GM12878 (cell line): ENCODE data around the gene SNRPE. TPM values are rescaled to one million over a fixed set of nuclear protein-coding genes. Genes with fewer than 3 reads are reported as not detected.

Source experiments
- ATF3 ChIP-seq: IDR thresholded peaks from 2 replicates; pipeline ENCODE4 v1.6.1; 2011; ENCODE audit warnings: low read depth, mild to moderate bottlenecking, low read length, moderate library complexity, borderline replicate concordance; ENCODE audit errors: extremely low read depth
- ATF7 ChIP-seq: fragments of 450-650 bp; IDR thresholded peaks from 2 replicates; pipeline ENCODE4 v1.6.1; 2016; ENCODE audit warnings: low read depth, mild to moderate bottlenecking
- CBFB ChIP-seq: IDR thresholded peaks from 2 replicates; pipeline ENCODE4 v1.6.1; 2016; ENCODE audit warnings: antibody characterized with exemption, low read depth
- E2F4 ChIP-seq: IDR thresholded peaks from 2 replicates; pipeline ENCODE4 v1.6.1; 2012; ENCODE audit warnings: low read depth, low read length, improper control_type of control experiment
- EP300 ChIP-seq, 2 experiments: fragments of 150-350 bp in 1 of 2; IDR thresholded peaks; 2 replicates each; pipeline ENCODE4 v1.6.1; 2011 to 2012; ENCODE audit warnings: low read depth in 2 of 2, low read length in 2 of 2, borderline replicate concordance in 1 of 2, improper control_type of control experiment in 1 of 2, inconsistent platforms in 1 of 2; ENCODE audit not compliant: control insufficient read depth in 1 of 2
- HCFC1 ChIP-seq: fragments of 150-350 bp; IDR thresholded peaks from 2 replicates; pipeline ENCODE4 v1.6.1; 2014; ENCODE audit warnings: low read length
- HDAC2 ChIP-seq: fragments of 200-600 bp; sonication (generic); IDR thresholded peaks from 2 replicates; pipeline ENCODE4 v1.6.1; 2017
- KDM1A ChIP-seq: fragments of 200-600 bp; sonication (generic); IDR thresholded peaks from 2 replicates; pipeline ENCODE4 v1.6.1; 2016; ENCODE audit warnings: borderline replicate concordance
- MYB ChIP-seq: fragments of 150-350 bp; IDR thresholded peaks from 2 replicates; pipeline ENCODE4 v1.6.1; 2014; ENCODE audit warnings: mild to moderate bottlenecking, low read depth, low read length, borderline replicate concordance
- NR2C1 ChIP-seq: fragments of 450-650 bp; IDR thresholded peaks from 2 replicates; pipeline ENCODE4 v1.6.1; 2017; ENCODE audit warnings: antibody characterized with exemption, mild to moderate bottlenecking, moderate library complexity
- PAX5 ChIP-seq: IDR thresholded peaks from 2 replicates; pipeline ENCODE4 v1.6.1; 2011; ENCODE audit warnings: low read depth, low read length, borderline replicate concordance
- PKNOX1 ChIP-seq: fragments of 450-650 bp; IDR thresholded peaks from 2 replicates; pipeline ENCODE4 v1.6.1; 2016; ENCODE audit warnings: mild to moderate bottlenecking
- POLR2AphosphoS5 ChIP-seq: IDR thresholded peaks from 2 replicates; pipeline ENCODE4 v1.6.1; 2011; ENCODE audit warnings: mild to moderate bottlenecking, low read length, inconsistent platforms
- REST ChIP-seq: IDR thresholded peaks from 2 replicates; pipeline ENCODE4 v1.6.1; 2012; ENCODE audit warnings: mild to moderate bottlenecking, low read depth, low read length
- STAT3 ChIP-seq: IDR thresholded peaks from 2 replicates; pipeline ENCODE4 v1.6.1; 2011; ENCODE audit warnings: low read depth, low read length, improper control_type of control experiment
- SUPT20H ChIP-seq: IDR thresholded peaks from 2 replicates; pipeline ENCODE4 v1.6.1; 2011; ENCODE audit warnings: low read depth, mild to moderate bottlenecking, low read length, moderate library complexity, borderline replicate concordance; ENCODE audit not compliant: control insufficient read depth
- SUZ12 ChIP-seq: fragments of 200-600 bp; sonication (generic); IDR thresholded peaks from one replicate; pipeline ENCODE4 v1.6.1; 2018; ENCODE audit warnings: antibody characterized with exemption, mild to moderate bottlenecking; ENCODE audit not compliant: unreplicated experiment
- ZBTB33 ChIP-seq: fragments of 450-650 bp; IDR thresholded peaks from 2 replicates; pipeline ENCODE4 v1.6.1; 2017; ENCODE audit warnings: mild to moderate bottlenecking
- ZNF207 ChIP-seq: fragments of 450-650 bp; IDR thresholded peaks from 2 replicates; pipeline ENCODE4 v1.6.1; 2014; ENCODE audit warnings: antibody characterized with exemption, mild to moderate bottlenecking, borderline replicate concordance
- ZNF622 ChIP-seq: fragments of 450-650 bp; IDR thresholded peaks from 2 replicates; pipeline ENCODE4 v1.6.1; 2017; ENCODE audit warnings: mild to moderate bottlenecking, inconsistent platforms
- polyA plus RNA-seq, 11 experiments: library from polyadenylated mRNA; depleted of rRNA in 4 of 11; unstranded in 6 of 11; stranded (reverse) in 5 of 11; fragments of >200 nt; fragmentation: Nextera tagmentation in 4 of 11; fragmentation: Illumina TruSeq in 1 of 11; extraction: Ambion mirVana in 4 of 11; extraction: Trizol in 1 of 11; gene quantifications; 1 replicate in 1 of 11; 2 replicates in 10 of 11; pipeline versions ENCODE4 v1.2.1 to v1.2.3, GENCODE V29; 2011 to 2016; ENCODE audit warnings: inconsistent platforms in 2 of 11, missing spikeins in 2 of 11, low read depth in 1 of 11
- total RNA-seq, 4 experiments: library from RNA; depleted of rRNA in 3 of 4; stranded (reverse); fragments of >200 nt in 3 of 4; fragmentation: Illumina TruSeq in 1 of 4; extraction: Trizol in 1 of 4; gene quantifications; 2 replicates each; pipeline versions ENCODE4 v1.2.1 to v1.2.3, GENCODE V29; 2013 to 2021

SNRPE gene
- total and polyA plus RNA-seq, 10 of the 15 experiments (the other 5 are each of a cell fraction or from before 2014, with no cell fraction given): 109 to 1,384 (median 316) TPM

- peak; percentile 77 for TF ChIP-seq ATF7
- TF ChIP-seq ATF3: peak; percentile 83; the same call in 1 of the 2 replicates
- no peak for TF ChIP-seq SUPT20H
- TF ChIP-seq NR2C1: peak; percentile 98
- TF ChIP-seq ZBTB33: no peak
- TF ChIP-seq EP300 (IDR thresholded peaks at IDR 0.05; ENCODE audit: borderline replicate concordance in 1 of 2, control insufficient read depth in 1 of 2, low read depth in 2 of 2, low read length in 2 of 2): no peak
- peak; percentile 81 for TF ChIP-seq HCFC1
- TF ChIP-seq REST: peak; percentile 39; the same call in 1 of the 2 replicates
- no peak for TF ChIP-seq SUZ12
- TF ChIP-seq MYB: no peak
- peak; percentile 76 for TF ChIP-seq PKNOX1
- no peak for TF ChIP-seq KDM1A
- TF ChIP-seq ZNF207: peak; percentile 95
- no peak for TF ChIP-seq HDAC2
- no peak for TF ChIP-seq ZNF622
- peak; percentile 53; the same call in 1 of the 2 replicates for TF ChIP-seq CBFB
- TF ChIP-seq POLR2AphosphoS5: peak; percentile 95
- peak; percentile 26; the same call in 1 of the 2 replicates for TF ChIP-seq PAX5
- TF ChIP-seq STAT3: no peak
- TF ChIP-seq E2F4: no peak
These were observed at the start of gene SNRPE (continued) for GRCh38 chr1:203861379-203862184.
